Lung (tissue), 12 donors: ENCODE data around the gene ECSCR. TPM values are rescaled to one million over a fixed set of nuclear protein-coding genes. Genes with fewer than 3 reads are reported as not detected.

ENCODE experiments used
- ATAC-seq: fragments of 200-7000 bp; cut with Tn5 transposase; one replicate; pipeline ENCODE4 v1.9.1; 2020; ENCODE audit warnings: moderate number of reproducible peaks; ENCODE audit not compliant: insufficient read depth, low FRiP score
- DNase-seq, 3 donors: peaks; one replicate each; pipeline ENCODE4 v3.0.0-alpha.2; 2013 to 2017
- H3K27ac ChIP-seq, 2 donors: one replicate each; pipeline ENCODE4 v1.5.1; 2013; ENCODE audit warnings: mild to moderate bottlenecking in 2 of 2, moderate library complexity in 2 of 2, control low read depth in 1 of 2, inconsistent platforms in 1 of 2, low read depth in 1 of 2, low read length in 1 of 2
- H3K27me3 ChIP-seq, 3 donors: one replicate each; pipeline ENCODE4 v1.5.1; 2013; ENCODE audit warnings: low read length in 2 of 3; ENCODE audit not compliant: control insufficient read depth in 3 of 3, insufficient read depth in 3 of 3
- H3K36me3 ChIP-seq, 4 donors: one replicate each; pipeline ENCODE4 v1.5.1; 2013; ENCODE audit warnings: low read length in 4 of 4, mild to moderate bottlenecking in 1 of 4, moderate library complexity in 1 of 4; ENCODE audit not compliant: control insufficient read depth in 4 of 4, insufficient read depth in 4 of 4
- H3K4me1 ChIP-seq, 5 donors: one replicate each; pipeline ENCODE4 v1.5.1; 2013; ENCODE audit warnings: low read length in 5 of 5, mild to moderate bottlenecking in 2 of 5, moderate library complexity in 1 of 5; ENCODE audit not compliant: control insufficient read depth in 5 of 5, insufficient read depth in 5 of 5
- H3K4me3 ChIP-seq: one replicate; pipeline ENCODE4 v1.5.1; 2013; ENCODE audit warnings: mild to moderate bottlenecking, control low read depth, moderate library complexity
- H3K9ac ChIP-seq, 2 donors: one replicate each; pipeline ENCODE4 v1.5.1; 2013; ENCODE audit warnings: low read length in 2 of 2, control low read depth in 1 of 2; ENCODE audit not compliant: insufficient read depth in 1 of 2
- H3K9me3 ChIP-seq, 4 donors: one replicate each; pipeline ENCODE4 v1.5.1; 2013; ENCODE audit warnings: low read length in 3 of 4, mild to moderate bottlenecking in 1 of 4, moderate library complexity in 1 of 4; ENCODE audit not compliant: control insufficient read depth in 4 of 4, insufficient read depth in 3 of 4
- WGBS, 2 donors: extraction: QIAGEN DNeasy Blood & Tissue Kit; methylation state at CpG; one replicate each; pipeline ENCODE4 v1.1.7; 2013; 5-methylcytosine and 5-hydroxymethylcytosine counted together
- polyA plus RNA-seq, 2 donors: library from polyadenylated mRNA; stranded (reverse); fragments of 200-250 nt; gene quantifications; one replicate each; pipeline ENCODE4 v1.2.1, GENCODE V29; 2013
- total RNA-seq, 2 donors: library from RNA; depleted of rRNA in 1 of 2; stranded (reverse); fragments of >200 nt in 1 of 2; gene quantifications; one replicate each; pipeline ENCODE4 v1.2.1, GENCODE V29; 2014 to 2021
- TF ChIP-seq, protein P1 (sequence below): IDR thresholded peaks from 2 replicates; pipeline ENCODE4 v1.5.1; 2012; ENCODE audit warnings: mild to moderate bottlenecking; ENCODE audit errors: control extremely low read depth, extremely low read depth
- donor health status: control.
- donor health status: control.
- donor health status: Bipolar disorder and iron deficiency.
- donor health status: healthy.
- donor health status: DM: yes; HTN: yes; CAD: no.

ECSCR gene
- total and polyA plus RNA-seq, 4 donors = 24.6 to 55.7 (median 46.5) TPM

- Histone ChIP-seq H3K27me3 (no peaks in the 10 kb centered on the region), H3K4me3 (no peak overlapping the region), H3K27ac (no peak overlapping the region), H3K9me3 (peaks cover 0 to 2% (median 0%) of the 10 kb centered on the region in 4 donors), H3K4me1 (peaks cover 0 to 2% (median 0%) of the 10 kb centered on the region in 5 donors), H3K36me3 (peaks cover 0 to 25% (median 0%) of the 10 kb centered on the region in 4 donors), H3K9ac (no peak overlapping the region)
- no peak for DNase-seq
- 80 to 84% methylated on average over 3 of the region's 3 CpGs for WGBS, 2 donors
- ATAC-seq = no peak
- TF ChIP-seq, protein P1, sequence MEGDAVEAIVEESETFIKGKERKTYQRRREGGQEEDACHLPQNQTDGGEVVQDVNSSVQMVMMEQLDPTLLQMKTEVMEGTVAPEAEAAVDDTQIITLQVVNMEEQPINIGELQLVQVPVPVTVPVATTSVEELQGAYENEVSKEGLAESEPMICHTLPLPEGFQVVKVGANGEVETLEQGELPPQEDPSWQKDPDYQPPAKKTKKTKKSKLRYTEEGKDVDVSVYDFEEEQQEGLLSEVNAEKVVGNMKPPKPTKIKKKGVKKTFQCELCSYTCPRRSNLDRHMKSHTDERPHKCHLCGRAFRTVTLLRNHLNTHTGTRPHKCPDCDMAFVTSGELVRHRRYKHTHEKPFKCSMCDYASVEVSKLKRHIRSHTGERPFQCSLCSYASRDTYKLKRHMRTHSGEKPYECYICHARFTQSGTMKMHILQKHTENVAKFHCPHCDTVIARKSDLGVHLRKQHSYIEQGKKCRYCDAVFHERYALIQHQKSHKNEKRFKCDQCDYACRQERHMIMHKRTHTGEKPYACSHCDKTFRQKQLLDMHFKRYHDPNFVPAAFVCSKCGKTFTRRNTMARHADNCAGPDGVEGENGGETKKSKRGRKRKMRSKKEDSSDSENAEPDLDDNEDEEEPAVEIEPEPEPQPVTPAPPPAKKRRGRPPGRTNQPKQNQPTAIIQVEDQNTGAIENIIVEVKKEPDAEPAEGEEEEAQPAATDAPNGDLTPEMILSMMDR = no peak
Measured at GRCh38 chr5:139451878-139452660, 10.5 kb downstream of the ECSCR start.

- TF ChIP-seq, protein P1 = no peak
- 93 to 94% methylated on average over 2 of the region's 2 CpGs for WGBS, 2 donors
- no peak for ATAC-seq
Measured at GRCh38 chr5:139451176-139451575, 11.4 kb downstream of the ECSCR start.

DNA sequence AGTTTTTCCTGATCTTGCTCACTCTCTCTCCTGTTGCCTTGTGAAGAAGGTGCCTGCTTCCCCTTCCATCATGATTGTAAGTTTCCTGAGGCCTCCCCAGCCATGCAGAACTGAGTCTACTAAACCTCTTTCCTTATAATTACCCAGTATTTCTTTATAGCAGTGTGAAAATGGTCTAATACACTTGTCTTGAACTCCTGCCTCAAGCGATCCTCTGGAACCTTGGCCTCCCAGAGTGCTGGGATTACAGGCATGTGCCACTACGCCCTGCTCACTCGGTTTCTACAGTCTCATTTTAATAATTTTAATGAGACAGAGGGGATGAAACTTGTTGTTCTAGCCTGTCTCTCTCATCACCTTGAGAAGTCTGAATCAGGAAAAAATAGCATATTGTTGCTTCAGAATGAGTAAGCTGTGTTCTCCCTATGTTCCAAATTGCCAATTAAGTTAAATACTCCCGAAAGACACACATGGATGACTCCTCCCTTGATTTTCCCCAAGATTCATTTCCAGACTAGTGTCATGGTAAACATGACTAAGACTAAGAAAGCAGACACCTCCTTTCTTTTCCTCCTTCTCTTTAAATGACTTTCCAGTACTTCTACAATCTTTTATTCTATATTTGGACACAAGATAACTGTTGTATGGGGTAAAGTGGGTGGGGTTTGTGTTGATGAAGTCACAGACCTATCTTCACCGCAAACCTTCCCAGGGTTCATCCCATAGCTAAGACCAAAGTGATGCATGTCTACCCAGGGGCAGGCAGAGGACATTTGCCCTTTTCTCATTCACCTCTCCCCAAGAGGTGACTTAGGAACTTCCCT is 15.4 kb downstream of the ECSCR start:
- Histone ChIP-seq H3K4me3 (no peak overlapping the region), H3K9me3 (no peaks in the 10 kb centered on the region), H3K4me1 (peaks cover 0 to 7% (median 0%) of the 10 kb centered on the region in 5 donors), H3K27ac (no peak overlapping the region), H3K9ac (no peak overlapping the region), H3K27me3 (no peaks in the 10 kb centered on the region), H3K36me3 (peaks cover 0 to 16% (median 0%) of the 10 kb centered on the region in 4 donors)
- DNase-seq (no peak), ATAC-seq (no peak)
- WGBS, 2 donors = 84 to 94% methylated on average over 5 of the region's 5 CpGs
- TF ChIP-seq, protein P1 = no peak

More at GRCh38 chr5:139451176-139451575, 11.4 kb downstream of the ECSCR start:
- Histone ChIP-seq H3K36me3 (peaks cover 0 to 25% (median 0%) of the 10 kb centered on the region in 4 donors), H3K9ac (no peak overlapping the region), H3K4me3 (no peak overlapping the region), H3K27ac (peak overlapping the region in 1 of 2 donors; percentile 27), H3K4me1 (peaks cover 0 to 4% (median 0%) of the 10 kb centered on the region in 5 donors), H3K27me3 (no peaks in the 10 kb centered on the region), H3K9me3 (peaks cover 0 to 2% (median 0%) of the 10 kb centered on the region in 4 donors)
- no peak for DNase-seq
